ENCODE data around the gene NDUFV2. TPM values are rescaled to one million over a fixed set of nuclear protein-coding genes. Genes with fewer than 3 reads are reported as not detected.
A peak's percentile ranks its signal among the peaks of the same experiment; 100 is the strongest.

The NDUFV2 gene
- total RNA-seq, 2 donors from 2014 or later, result 175 to 203 TPM

- no peak for TF ChIP-seq CTCF (IDR thresholded peaks at IDR 0.05)
- Histone ChIP-seq H3K4me3 (no peak overlapping the region), H3K9me3 (no peaks in the 10 kb centered on the region), H3K4me1 (no peaks in the 10 kb centered on the region), H3K36me3 (no peaks in the 10 kb centered on the region), H3K27ac (no peak overlapping the region), H3K9ac (ENCODE audit: low read depth in 2 of 2, low read length in 2 of 2) (no peak overlapping the region), H3K27me3 (no peaks in the 10 kb centered on the region)
- intact Hi-C loops (cut with DNase I), result no loop called here
- DNase-seq, result no peak
Observed at GRCh38 chr18:9130195-9130594, 27.7 kb downstream of the NDUFV2 start.

- Histone ChIP-seq H3K27ac (no peak overlapping the region), H3K9ac (ENCODE audit: low read depth in 2 of 2, low read length in 2 of 2) (no peak overlapping the region), H3K4me3 (no peak overlapping the region), H3K9me3 (no peaks in the 10 kb centered on the region), H3K4me1 (no peaks in the 10 kb centered on the region), H3K27me3 (no peaks in the 10 kb centered on the region), H3K36me3 (no peaks in the 10 kb centered on the region)
- intact Hi-C loops (cut with DNase I), result no loop called here
- DNase-seq, result no peak
- no peak for TF ChIP-seq CTCF (IDR thresholded peaks at IDR 0.05)
Observed at GRCh38 chr18:9130806-9131205, 28.3 kb downstream of the NDUFV2 start.

- Histone ChIP-seq H3K4me3 (no peak overlapping the region), H3K4me1 (no peaks in the 10 kb centered on the region), H3K9me3 (no peaks in the 10 kb centered on the region), H3K9ac (ENCODE audit: low read depth in 2 of 2, low read length in 2 of 2) (no peak overlapping the region), H3K36me3 (no peaks in the 10 kb centered on the region), H3K27ac (no peak overlapping the region), H3K27me3 (no peaks in the 10 kb centered on the region)
- no peak for TF ChIP-seq CTCF (IDR thresholded peaks at IDR 0.05)
- DNase-seq, result no peak
- intact Hi-C loops (cut with DNase I), result no loop called here
Observed at GRCh38 chr18:9132628-9133027, 30.1 kb downstream of the NDUFV2 start.

- Histone ChIP-seq H3K27me3 (no peaks in the 10 kb centered on the region), H3K36me3 (no peaks in the 10 kb centered on the region), H3K27ac (no peak overlapping the region), H3K4me3 (no peak overlapping the region), H3K4me1 (no peaks in the 10 kb centered on the region), H3K9ac (ENCODE audit: low read depth in 2 of 2, low read length in 2 of 2) (no peak overlapping the region), H3K9me3 (no peaks in the 10 kb centered on the region)
- intact Hi-C loops (cut with DNase I), result no loop called here
- TF ChIP-seq CTCF (IDR thresholded peaks at IDR 0.05), result no peak
- no peak for DNase-seq
Observed at GRCh38 chr18:9133225-9133624, 30.7 kb downstream of the NDUFV2 start.

- peak overlapping the region; percentile 98 for H3K27ac ChIP-seq
- H3K4me3 ChIP-seq, result peak overlapping the region; percentile 65
- peaks cover 5% of the 10 kb centered on the region for H3K4me1 ChIP-seq
- DNase-seq, result no peak
- intact Hi-C loops (cut with DNase I), result loop anchor here (5.0 kb wide), 1 partner anchor 33 kb away; the partner anchor contains the start of gene NDUFV2
- TF ChIP-seq CTCF (IDR thresholded peaks at IDR 0.05), result no peak
- H3K36me3 ChIP-seq, result no peaks in the 10 kb centered on the region
- H3K9me3 ChIP-seq, result no peaks in the 10 kb centered on the region
- H3K27me3 ChIP-seq, result no peaks in the 10 kb centered on the region
- peak overlapping the region in 1 of 2 donors; percentile 80 for H3K9ac ChIP-seq (ENCODE audit: low read depth in 2 of 2, low read length in 2 of 2)
Observed at GRCh38 chr18:9135081-9135911, 32.8 kb downstream of the NDUFV2 start.
